HG03521 (cell line): Measurements from ENCODE around the gene ARHGEF40.
"Not testable (repeated sequence)": the region's sequence is repeated elsewhere in the genome, so short reads cannot be mapped to it uniquely, and the experiment has no call there.

Experiments
- ATAC-seq: cut with Tn5 transposase; IDR thresholded peaks from one replicate; pipeline ENCODE4 v1.9.1; 2021; ENCODE audit warnings: mild to moderate bottlenecking, moderate library complexity; ENCODE audit not compliant: unreplicated experiment

Gene ARHGEF40

DNA sequence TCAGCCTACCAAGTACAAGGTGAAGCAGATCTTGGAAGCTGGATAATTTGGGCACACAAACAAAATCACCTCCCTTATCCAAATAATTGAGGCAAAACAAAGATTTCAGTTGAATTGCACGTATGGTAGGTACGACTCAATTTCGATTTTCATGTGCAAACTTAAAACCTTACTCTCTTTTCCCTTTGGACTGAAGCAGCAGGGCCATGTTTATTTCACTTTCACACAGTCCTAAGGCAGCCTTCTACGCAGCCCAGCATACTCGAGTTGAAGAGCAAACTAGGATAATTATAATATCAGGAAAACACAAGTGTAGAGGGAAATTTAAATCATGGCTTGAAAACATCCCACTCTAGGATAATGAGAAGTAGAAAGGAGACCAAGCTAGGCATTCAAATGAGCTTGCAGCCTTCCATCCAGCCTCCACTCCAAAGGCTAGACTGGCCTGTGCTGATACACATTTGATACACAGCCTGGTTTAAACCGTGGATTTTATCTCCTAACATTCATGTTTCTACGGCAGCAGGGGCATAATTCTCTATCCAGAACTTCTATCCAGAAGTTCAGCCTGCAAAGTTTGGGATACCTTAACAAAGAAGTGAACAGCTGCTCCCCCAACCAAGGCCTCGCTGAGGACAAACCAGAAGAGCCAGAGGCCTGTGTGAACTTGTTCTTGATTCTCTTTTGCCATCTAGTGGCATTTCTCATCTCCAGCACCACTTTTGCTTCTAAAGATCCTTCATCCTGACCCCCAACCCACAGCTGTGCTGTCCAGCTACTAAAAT lies 30.3 kb upstream of the ARHGEF40 start:
- no peak for ATAC-seq

DNA sequence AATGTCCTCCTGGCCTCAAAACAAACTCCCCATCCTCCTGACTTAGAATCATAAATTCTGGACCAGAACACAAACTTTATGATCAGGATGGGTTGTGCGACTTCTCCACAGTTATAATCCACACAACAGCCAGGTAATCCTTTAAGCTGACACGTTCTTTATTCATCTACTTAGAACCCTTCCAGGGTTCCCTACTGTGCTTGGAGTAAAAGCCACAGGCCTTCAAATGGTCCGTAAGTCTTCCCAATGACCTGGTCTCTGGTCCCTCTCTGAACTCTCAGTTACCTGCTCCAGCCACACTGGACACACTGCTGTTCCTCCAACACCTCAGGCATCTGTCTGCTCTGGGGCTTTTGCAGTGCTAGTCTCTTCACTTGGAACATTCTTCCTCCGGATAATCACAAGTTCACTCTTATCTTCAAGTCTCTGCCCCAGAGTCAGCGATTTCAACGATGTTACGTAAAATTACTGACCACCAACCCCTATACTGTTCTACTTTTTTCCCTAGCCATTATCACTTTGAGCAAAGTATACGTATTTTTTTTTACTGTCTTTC lies 29.7 kb upstream of the ARHGEF40 start:
- no peak for ATAC-seq

DNA sequence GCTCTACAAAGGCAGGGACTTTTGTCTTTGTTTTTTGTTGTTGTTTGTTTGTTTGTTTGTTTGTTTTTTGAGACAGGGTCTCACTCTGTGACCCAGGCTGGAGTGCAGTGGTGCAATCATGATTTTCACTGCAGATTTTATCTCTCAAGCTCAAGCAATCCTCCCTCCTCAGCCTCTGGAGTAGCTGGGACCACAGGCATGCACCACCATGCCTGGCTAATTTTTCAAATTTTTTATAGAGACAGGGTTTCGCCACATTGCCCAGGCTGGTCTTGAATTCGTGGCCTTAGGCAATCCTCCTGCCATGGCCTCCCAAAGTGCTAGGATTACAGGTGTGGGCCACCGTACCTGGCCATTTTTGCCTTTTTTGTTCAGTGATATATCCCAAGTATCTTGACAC lies 29.2 kb upstream of the ARHGEF40 start:
- not testable (repeated sequence) for ATAC-seq

DNA sequence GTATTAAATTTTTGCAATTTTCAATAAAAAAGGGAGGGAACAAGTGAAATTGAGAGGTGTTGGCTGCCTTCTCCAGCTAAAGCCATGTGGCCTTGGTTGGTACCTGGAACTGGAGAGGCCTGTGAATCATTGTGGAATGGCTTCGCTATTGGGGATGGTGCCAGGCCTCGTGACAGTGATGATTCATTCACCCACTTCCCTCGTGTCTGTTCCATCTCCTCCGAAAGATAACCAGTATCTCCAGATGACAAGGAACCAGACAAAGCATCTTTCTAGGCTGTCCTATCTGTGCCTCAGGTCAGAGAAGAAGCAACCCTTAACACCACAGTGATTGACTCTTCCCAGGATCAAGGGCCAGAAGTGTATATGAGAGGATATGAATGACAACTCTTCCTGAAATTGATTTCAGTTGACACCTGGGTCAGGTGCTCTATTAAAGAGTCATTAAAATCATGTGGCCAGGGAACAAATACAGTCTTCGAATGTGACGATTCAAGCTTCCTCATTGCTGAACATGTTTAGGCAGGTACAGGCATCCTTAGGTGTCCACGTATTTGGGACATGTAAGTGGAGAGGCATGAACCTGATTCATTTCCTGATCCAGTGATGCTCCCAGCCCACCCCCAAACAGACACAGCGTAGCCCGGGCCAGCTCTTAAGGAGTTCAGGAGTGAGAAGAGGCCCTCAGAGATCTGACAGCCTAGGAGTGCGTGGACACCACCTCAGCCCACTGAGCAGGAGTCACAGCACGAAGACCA lies 28.2 kb upstream of the ARHGEF40 start, which contains the start of gene RNASE7:
Gene RNASE7, plus strand, starts transcription at position 687 of the 758 bp plus-strand sequence. CDS start 631 bp downstream, outside the sequence.
- ATAC-seq: no peak

DNA sequence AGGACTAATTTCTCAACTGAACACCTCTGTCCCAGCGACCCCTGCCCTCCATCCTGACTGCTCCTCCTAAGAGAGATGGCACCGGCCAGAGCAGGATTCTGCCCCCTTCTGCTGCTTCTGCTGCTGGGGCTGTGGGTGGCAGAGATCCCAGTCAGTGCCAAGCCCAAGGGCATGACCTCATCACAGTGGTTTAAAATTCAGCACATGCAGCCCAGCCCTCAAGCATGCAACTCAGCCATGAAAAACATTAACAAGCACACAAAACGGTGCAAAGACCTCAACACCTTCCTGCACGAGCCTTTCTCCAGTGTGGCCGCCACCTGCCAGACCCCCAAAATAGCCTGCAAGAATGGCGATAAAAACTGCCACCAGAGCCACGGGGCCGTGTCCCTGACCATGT lies 27.2 kb upstream of the ARHGEF40 start:
- no peak for ATAC-seq

DNA sequence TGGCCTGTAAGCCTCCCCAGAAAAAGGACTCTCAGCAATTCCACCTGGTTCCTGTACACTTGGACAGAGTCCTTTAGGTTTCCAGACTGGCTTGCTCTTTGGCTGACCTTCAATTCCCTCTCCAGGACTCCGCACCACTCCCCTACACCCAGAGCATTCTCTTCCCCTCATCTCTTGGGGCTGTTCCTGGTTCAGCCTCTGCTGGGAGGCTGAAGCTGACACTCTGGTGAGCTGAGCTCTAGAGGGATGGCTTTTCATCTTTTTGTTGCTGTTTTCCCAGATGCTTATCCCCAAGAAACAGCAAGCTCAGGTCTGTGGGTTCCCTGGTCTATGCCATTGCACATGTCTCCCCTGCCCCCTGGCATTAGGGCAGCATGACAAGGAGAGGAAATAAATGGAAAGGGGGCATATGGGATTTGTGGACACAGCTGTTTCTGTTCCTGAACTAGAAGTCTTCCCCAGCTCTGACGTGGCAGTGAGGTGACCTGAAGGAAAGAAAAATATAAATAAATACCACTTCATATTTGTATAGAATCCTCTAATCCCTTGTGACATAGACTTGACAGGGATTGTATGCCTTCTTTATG lies 26.6 kb upstream of the ARHGEF40 start:
- no peak for ATAC-seq

DNA sequence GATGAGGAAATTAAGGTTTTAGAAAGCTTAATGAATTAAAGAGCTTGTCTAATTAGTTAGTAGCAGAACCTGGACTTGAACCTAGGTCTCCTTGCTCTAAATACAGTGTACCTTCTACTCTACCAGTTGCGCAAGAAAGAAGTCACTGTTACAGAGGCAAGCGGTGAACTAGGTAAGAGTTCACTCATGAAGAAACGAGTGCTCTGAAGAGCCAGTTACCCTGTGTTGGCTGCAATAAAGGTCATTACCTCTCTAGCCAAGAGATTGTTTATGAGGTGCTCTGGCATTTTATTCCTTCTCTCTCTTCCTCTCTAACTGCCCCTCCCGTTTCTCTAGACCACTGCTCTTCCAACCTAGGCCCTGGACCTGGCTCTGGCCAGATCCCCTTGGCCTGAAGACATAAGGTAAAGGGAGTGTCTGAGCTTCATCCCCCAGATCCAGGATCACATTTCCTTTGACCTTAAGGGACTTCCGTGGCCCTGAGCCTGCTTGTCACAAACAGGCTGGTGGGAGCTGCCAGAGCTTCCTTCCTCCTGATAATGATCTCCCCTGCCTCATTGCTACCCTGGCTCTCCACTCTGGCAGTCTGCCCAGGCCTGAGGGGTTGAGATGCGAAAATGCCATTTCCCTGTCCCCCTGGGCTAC lies 26.0 kb upstream of the ARHGEF40 start:
- no peak for ATAC-seq

DNA sequence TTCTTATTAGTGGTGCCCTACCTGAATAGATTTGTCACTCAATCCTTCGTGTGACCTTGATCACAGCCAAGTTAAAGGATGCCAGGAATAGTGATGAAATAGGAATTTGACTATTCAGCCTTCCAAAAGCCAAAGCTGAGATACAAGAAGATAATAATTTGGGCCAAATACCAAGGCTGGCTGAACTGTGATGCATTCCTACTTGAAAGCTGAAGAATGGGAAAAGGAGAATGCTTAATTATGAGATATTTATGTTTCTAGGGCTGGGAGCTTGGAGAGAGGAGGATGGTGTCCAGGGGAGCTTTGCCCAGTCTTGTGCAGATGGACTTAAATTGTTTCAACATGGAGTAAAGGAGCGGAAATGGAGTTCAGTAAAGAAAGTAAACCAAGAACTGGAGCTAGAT lies 22.7 kb upstream of the ARHGEF40 start:
- no peak for ATAC-seq

DNA sequence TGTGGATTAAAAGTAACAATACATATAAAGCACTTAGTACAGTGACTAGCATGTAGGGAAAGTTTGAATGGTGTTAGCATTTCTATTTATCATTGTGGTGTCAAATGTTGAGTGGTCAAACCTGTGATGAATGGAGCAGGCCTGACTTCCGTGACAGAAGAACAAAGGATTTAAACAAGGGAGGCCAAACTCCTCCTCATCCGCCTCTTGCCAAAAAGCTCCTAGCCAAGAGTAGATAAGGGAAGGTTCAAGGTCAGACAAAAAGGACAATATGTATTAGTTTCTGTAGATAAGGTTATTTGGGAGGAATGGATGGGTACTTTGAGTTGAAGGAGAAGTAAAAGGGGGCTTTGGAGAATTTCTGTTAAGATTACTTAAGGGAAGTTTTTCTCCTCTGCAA lies 21.5 kb upstream of the ARHGEF40 start:
- no peak for ATAC-seq

DNA sequence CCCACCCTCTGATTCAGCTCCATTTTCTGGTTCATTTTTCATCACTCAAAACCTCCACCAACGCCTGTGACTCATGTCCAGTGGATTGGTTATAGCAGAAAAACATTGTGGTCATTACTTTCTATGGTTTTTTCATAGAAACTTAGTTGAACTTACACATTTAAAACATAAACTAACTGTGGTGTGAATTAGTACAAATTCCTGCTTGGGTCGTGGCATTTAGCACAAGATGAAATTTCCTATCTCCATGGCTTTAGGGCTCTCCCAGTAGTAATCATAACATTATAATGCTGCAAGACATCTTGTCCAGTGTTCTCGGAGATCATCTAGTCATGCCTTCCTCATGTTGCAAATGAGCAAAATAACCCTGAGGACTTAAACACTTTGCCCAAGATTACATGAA lies 20.8 kb upstream of the ARHGEF40 start:
- no peak for ATAC-seq

DNA sequence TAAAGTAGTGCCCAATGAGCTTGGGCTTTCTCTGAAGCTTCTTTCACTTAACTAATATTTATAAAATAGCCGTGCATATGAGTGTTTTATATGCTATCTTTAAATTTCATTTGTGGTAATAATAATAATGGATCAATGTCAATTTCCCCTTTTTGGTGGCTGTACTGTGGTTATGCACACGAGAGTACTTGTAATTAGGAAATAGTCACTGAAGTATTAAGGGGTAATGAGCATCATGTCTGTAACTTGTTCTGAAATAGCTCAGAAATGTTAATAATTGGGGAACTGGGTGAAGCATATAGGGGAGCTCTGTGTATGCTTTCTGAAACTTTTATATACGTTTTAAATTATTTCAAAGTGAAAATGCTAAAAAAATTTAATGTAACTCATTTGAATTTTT lies 19.5 kb upstream of the ARHGEF40 start:
- no peak for ATAC-seq

DNA sequence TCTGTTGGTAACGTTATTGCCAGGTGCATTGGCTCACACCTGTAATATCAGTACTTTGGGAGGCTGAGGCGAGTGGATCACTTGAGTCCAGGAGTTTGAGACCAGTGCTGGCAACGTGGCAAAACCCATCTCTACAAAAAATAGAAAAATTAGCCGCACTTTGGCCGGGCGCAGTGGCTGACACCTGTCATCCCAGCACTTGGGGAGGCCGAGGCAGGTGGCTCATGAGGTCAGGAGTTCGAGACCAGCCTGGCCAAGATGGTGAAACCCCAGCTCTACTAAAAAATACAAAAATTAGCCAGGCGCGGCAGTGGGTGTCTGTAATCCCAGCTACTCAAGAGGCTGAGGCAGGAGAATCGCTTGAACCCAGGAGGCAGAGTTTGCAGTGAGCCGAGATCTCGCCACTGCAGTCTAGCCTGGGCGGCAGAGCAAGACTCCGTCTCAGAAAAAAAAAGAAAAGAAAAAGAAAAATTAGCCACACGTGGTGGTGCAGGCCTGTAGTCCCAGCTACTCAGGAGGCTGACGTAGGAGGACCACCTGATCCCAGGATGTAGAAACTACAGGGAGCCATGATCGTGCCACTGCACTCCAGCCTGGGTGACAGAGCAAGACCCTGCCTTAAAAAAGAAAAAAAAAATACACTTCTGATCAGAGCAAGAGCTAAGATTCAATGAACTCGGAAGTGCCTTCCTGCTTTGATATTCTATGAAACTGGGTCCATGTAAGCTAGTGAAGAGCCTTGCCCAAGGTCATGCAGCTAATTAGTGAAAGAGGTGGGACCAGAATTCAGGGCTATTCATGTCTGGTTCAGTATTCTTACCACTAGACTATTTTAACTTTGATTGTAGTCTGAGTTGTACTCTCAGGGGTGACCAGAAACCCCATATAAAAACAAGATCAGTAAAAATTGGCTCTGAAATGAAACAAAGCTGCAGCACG lies 16.7 kb upstream of the ARHGEF40 start:
- no peak for ATAC-seq

DNA sequence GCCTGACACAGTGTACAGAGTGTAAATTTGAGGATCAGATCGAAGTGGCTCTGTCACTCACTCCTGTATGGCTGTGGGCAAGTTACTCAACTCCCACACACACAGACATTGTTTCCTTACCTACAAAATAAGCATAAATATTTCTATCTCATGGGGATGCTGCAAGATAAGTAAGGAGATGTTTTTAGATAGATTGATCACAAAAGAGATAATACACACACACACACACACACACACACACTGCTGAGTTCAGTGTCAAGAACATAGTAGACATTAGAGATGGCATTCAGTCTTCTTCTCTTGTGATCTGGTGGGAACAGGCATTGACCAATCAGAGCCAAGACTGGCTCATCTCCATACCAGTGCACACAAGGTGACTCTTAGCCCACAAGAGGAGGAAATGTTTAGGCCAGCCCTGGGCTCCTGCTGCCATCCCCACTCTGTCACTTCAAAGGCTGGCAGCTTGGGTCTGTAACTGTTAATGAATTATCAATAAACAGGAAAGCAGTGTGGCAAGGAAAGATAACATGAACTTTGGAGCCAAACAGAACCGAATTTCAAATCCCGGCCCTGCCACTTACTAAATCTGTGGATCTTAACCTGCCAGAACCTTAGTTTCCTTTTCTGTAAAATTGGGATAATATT lies 15.9 kb upstream of the ARHGEF40 start:
- ATAC-seq: no peak

DNA sequence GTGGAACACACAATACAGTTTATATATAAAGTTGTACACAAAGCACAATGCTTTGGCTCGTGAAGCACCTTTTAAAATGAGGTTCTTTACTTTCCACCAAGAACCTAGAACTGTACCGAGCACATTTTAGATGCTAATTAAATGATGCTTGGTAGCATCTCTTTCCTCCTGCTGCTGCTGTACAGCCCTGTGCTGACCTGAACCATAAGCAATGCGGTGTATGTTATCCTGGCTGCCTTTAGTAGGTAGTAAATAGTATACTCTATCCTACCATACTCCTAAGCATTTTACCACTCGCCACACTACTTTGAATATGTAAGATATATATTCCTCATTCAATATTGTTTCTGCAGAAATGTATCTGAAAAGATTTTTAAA lies 15.3 kb upstream of the ARHGEF40 start:
- no peak for ATAC-seq

DNA sequence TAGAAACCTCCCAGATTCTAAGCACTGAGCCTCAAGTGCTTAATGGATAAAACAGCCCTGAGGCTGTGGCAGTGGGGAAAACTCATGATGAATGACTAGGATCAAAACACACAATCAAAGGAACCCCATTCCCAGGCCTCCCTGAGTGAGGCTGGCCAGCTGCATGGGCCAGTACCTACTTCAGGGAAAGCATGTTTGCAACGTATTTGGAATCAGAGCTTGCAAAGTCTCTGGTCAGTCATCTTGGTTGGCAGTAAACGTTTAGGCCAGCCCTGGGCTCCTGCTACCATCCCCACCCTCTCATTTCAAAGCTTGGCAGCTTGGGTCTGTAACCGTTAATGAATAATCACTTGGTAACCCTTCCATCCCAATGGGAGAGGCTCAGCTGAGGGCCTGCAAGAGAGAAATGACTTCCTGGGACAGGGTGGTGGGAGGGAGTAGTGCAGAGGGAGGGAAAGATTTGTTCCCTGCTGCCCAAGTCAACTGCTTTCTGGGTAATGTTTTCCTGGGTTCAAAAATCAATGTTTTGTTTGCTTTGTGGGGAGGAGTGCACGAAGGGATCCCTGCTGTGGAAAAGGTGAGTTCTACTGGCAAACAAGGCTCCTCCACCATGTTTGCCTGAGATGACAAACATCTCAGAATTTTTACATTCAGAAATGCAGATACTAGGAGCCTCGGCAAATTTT lies 14.5 kb upstream of the ARHGEF40 start:
- ATAC-seq: no peak

DNA sequence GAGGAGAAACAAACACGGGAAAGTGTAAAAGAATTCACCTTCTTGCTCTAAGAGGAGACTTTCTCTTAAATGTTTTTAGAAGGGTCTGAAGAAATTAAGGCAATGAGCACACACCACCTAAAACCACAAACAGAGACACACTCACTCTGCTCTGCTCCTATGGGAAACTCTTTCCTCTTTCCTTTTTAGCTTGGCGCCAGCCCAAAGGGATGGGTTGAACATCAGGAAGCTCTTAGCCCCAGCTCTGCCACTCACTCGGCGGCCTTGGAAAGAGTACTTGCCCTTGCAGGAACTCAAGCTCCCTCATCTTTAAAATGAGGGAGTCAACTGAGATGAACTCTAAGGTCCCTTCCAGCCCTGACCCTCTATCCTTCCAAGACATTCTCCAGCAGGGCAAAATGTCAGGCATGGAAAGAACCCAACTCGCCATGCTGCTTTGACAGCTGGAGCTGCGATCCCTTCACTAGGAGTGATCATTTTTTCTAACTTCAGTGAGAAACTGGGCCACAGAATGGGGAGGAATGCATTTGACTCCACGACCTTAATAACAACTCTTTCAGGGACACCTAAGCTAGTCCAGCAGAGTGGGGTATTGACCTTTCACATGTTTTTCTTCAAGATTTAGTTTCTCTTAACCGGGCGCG lies 13.5 kb upstream of the ARHGEF40 start:
- ATAC-seq: no peak

DNA sequence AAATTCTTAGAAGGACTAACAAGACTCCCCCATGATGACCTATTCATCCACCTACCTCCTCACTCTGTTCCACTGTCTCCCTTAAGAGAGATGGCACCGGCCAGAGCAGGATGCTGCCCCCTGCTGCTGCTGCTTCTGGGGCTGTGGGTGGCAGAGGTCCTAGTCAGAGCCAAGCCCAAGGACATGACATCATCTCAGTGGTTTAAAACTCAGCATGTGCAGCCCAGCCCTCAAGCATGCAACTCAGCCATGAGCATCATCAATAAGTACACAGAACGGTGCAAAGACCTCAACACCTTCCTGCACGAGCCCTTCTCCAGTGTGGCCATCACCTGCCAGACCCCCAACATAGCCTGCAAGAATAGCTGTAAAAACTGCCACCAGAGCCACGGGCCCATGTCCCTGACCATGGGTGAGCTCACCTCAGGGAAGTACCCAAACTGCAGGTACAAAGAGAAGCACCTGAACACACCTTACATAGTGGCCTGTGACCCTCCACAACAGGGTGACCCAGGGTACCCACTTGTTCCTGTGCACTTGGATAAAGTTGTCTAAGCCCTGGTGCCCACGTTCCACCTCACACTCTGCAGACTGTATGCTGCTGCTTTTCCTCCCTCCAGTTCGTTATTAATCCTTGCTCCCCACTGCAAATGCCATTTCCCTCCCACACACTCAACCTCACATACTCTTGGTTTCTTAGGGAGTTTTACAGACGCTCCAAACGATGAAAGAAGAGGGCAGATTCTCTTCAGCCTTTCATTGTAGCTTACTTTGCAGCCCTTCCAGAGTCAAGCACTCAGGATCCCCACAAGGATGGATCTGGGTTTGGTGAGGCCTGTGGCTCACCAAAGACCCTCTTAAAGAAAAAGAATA lies 12.1 kb upstream of the ARHGEF40 start, which contains the start of gene RNASE8:
Gene RNASE8, plus strand, starts transcription at position 20 of the 873 bp plus-strand sequence. Its CDS starts 71 bp downstream, at position 91.
- ATAC-seq: no peak
